SJSA1 (cell line): ENCODE data around the gene JARID2. TPM values are rescaled to one million over a fixed set of nuclear protein-coding genes. Genes with fewer than 3 reads are reported as not detected.
A peak's percentile ranks its signal among the peaks of the same experiment; 100 is the strongest.

Experiments
- DNase-seq, 2 experiments: peaks; one replicate each; pipeline ENCODE4 v3.0.0-alpha.2; 2015 to 2020; ENCODE audit warnings: low spot score in 2 of 2, low read depth in 1 of 2
- H3K27ac ChIP-seq: fragments of 250-450 bp; sonication (Bioruptor Pico); 2 replicates; pipeline ENCODE4 v1.5.1; 2020; ENCODE audit warnings: mild to moderate bottlenecking, moderate library complexity
- H3K27me3 ChIP-seq: fragments of 250-450 bp; sonication (Bioruptor Pico); replicated peaks from 2 replicates; pipeline ENCODE4 v1.5.1; 2020; ENCODE audit warnings: mild to moderate bottlenecking, moderate library complexity
- H3K36me3 ChIP-seq: fragments of 250-450 bp; sonication (Bioruptor Pico); 2 replicates; pipeline ENCODE4 v1.5.1; 2020; ENCODE audit warnings: mild to moderate bottlenecking
- H3K4me1 ChIP-seq: fragments of 250-450 bp; sonication (Bioruptor Pico); replicated peaks from 2 replicates; pipeline ENCODE4 v1.6.1; 2021; ENCODE audit warnings: mild to moderate bottlenecking
- H3K4me3 ChIP-seq: fragments of 250-450 bp; sonication (Bioruptor Pico); 2 replicates; pipeline ENCODE4 v1.5.1; 2020; ENCODE audit warnings: mild to moderate bottlenecking
- H3K9me3 ChIP-seq: fragments of 250-450 bp; sonication (Bioruptor Pico); replicated peaks from 2 replicates; pipeline ENCODE4 v1.5.1; 2020; ENCODE audit warnings: mild to moderate bottlenecking
- total RNA-seq: library from RNA; depleted of rRNA; stranded (reverse); fragments of >200 nt; shearing (Covaris generic); gene quantifications from 2 replicates; pipeline ENCODE4 v1.2.3, GENCODE V29; 2014

JARID2 gene
- total RNA-seq, 1 experiment from 2014 or later = 7.0 TPM

GRCh38 chr6:15363523-15364400 lies 117.9 kb downstream of the JARID2 start:
- no peaks in the 10 kb centered on the region for H3K9me3 ChIP-seq
- H3K27me3 ChIP-seq = no peaks in the 10 kb centered on the region
- peaks cover 32% of the 10 kb centered on the region for H3K4me1 ChIP-seq
- no peak overlapping the region for H3K4me3 ChIP-seq
- DNase-seq = no peak
- H3K36me3 ChIP-seq = no peaks in the 10 kb centered on the region
- no peak overlapping the region for H3K27ac ChIP-seq

GRCh38 chr6:15364401-15365037 lies 118.7 kb downstream of the JARID2 start:
- H3K27ac ChIP-seq = no peak overlapping the region

GRCh38 chr6:15365273-15365687 lies 119.4 kb downstream of the JARID2 start:
- Histone ChIP-seq H3K4me1 (peaks cover 26% of the 10 kb centered on the region), H3K36me3 (no peaks in the 10 kb centered on the region), H3K27ac (no peak overlapping the region), H3K4me3 (no peak overlapping the region), H3K27me3 (no peaks in the 10 kb centered on the region), H3K9me3 (no peaks in the 10 kb centered on the region)
- peak; percentile 61 to 86 for DNase-seq

More at GRCh38 chr6:15364401-15365037, 118.7 kb downstream of the JARID2 start:
- no peaks in the 10 kb centered on the region for H3K9me3 ChIP-seq
- no peaks in the 10 kb centered on the region for H3K36me3 ChIP-seq
- no peak overlapping the region for H3K4me3 ChIP-seq
- DNase-seq = no peak
- peaks cover 26% of the 10 kb centered on the region for H3K4me1 ChIP-seq
- H3K27me3 ChIP-seq = no peaks in the 10 kb centered on the region

- Histone ChIP-seq H3K4me1 (peaks cover 30% of the 10 kb centered on the region), H3K27me3 (no peaks in the 10 kb centered on the region), H3K36me3 (no peaks in the 10 kb centered on the region), H3K27ac (no peak overlapping the region), H3K9me3 (no peaks in the 10 kb centered on the region), H3K4me3 (no peak overlapping the region)
- DNase-seq = no peak
These were observed 120.2 kb downstream of the JARID2 start for GRCh38 chr6:15366003-15366535.

GRCh38 chr6:15366879-15367278 lies 121.0 kb downstream of the JARID2 start:
- H3K36me3 ChIP-seq = no peaks in the 10 kb centered on the region
- DNase-seq = no peak
- peaks cover 31% of the 10 kb centered on the region for H3K4me1 ChIP-seq
- H3K9me3 ChIP-seq = no peaks in the 10 kb centered on the region
- no peak overlapping the region for H3K4me3 ChIP-seq
- H3K27me3 ChIP-seq = no peaks in the 10 kb centered on the region
- no peak overlapping the region for H3K27ac ChIP-seq

- no peak for DNase-seq
- Histone ChIP-seq H3K36me3 (no peaks in the 10 kb centered on the region), H3K4me3 (no peak overlapping the region), H3K27ac (no peak overlapping the region), H3K4me1 (peaks cover 31% of the 10 kb centered on the region), H3K9me3 (no peaks in the 10 kb centered on the region), H3K27me3 (no peaks in the 10 kb centered on the region)
These were observed 122.3 kb downstream of the JARID2 start for GRCh38 chr6:15368186-15368585.

- DNase-seq = no peak
- H3K9me3 ChIP-seq = no peaks in the 10 kb centered on the region
- no peak overlapping the region for H3K27ac ChIP-seq
- no peaks in the 10 kb centered on the region for H3K27me3 ChIP-seq
- peaks cover 26% of the 10 kb centered on the region for H3K4me1 ChIP-seq
- H3K4me3 ChIP-seq = no peak overlapping the region
- no peaks in the 10 kb centered on the region for H3K36me3 ChIP-seq
These were observed 123.0 kb downstream of the JARID2 start for GRCh38 chr6:15368873-15369272.

GRCh38 chr6:15369838-15370237 lies 124.0 kb downstream of the JARID2 start:
- Histone ChIP-seq H3K36me3 (no peaks in the 10 kb centered on the region), H3K4me1 (peaks cover 17% of the 10 kb centered on the region), H3K9me3 (no peaks in the 10 kb centered on the region), H3K27me3 (no peaks in the 10 kb centered on the region), H3K27ac (no peak overlapping the region), H3K4me3 (no peak overlapping the region)
- no peak for DNase-seq

- no peak for DNase-seq
- H3K4me3 ChIP-seq = no peak overlapping the region
- H3K9me3 ChIP-seq = no peaks in the 10 kb centered on the region
These were observed 125.1 kb downstream of the JARID2 start for GRCh38 chr6:15370733-15371671.

GRCh38 chr6:15372932-15373331 lies 127.1 kb downstream of the JARID2 start:
- H3K36me3 ChIP-seq = 0 out of 2 replicates have a peak, but pooled peaks cover 3% of the 10 kb centered on the region
- H3K27ac ChIP-seq = no peak overlapping the region
- H3K27me3 ChIP-seq = no peaks in the 10 kb centered on the region
- H3K4me3 ChIP-seq = no peak overlapping the region
- no peak for DNase-seq
- H3K9me3 ChIP-seq = no peaks in the 10 kb centered on the region; the same call in 1 of the 2 replicates
- peaks cover 5% of the 10 kb centered on the region; the same call in 1 of the 2 replicates for H3K4me1 ChIP-seq

More at GRCh38 chr6:15370733-15371671, 125.1 kb downstream of the JARID2 start:
- 0 out of 2 replicates have a peak, but pooled peaks cover 3% of the 10 kb centered on the region for H3K36me3 ChIP-seq
- H3K27me3 ChIP-seq = no peaks in the 10 kb centered on the region
- no peak overlapping the region for H3K27ac ChIP-seq
- peaks cover 7% of the 10 kb centered on the region for H3K4me1 ChIP-seq

- 0 out of 2 replicates have a peak, but pooled peaks cover 3% of the 10 kb centered on the region for H3K36me3 ChIP-seq
- peaks cover 5% of the 10 kb centered on the region; the same call in 1 of the 2 replicates for H3K4me1 ChIP-seq
- DNase-seq = no peak
- H3K9me3 ChIP-seq = no peaks in the 10 kb centered on the region; the same call in 1 of the 2 replicates
- H3K27me3 ChIP-seq = no peaks in the 10 kb centered on the region
- no peak overlapping the region for H3K4me3 ChIP-seq
- H3K27ac ChIP-seq = no peak overlapping the region
These were observed 128.2 kb downstream of the JARID2 start for GRCh38 chr6:15374119-15374518.

GRCh38 chr6:15375018-15375417 lies 129.1 kb downstream of the JARID2 start:
- Histone ChIP-seq H3K4me1 (peaks cover 5% of the 10 kb centered on the region; the same call in 1 of the 2 replicates), H3K27ac (no peak overlapping the region)

More at GRCh38 chr6:15375018-15375417, 129.1 kb downstream of the JARID2 start:
- no peak overlapping the region for H3K4me3 ChIP-seq
- H3K27me3 ChIP-seq = no peaks in the 10 kb centered on the region
- 0 out of 2 replicates have a peak, but pooled peaks cover 3% of the 10 kb centered on the region for H3K36me3 ChIP-seq
- no peak for DNase-seq
- no peaks in the 10 kb centered on the region; the same call in 1 of the 2 replicates for H3K9me3 ChIP-seq
